ENCODE measurements around the gene MRPL57.
"Not testable (repeated sequence)": the region's sequence is repeated elsewhere in the genome, so short reads cannot be mapped to it uniquely, and the experiment has no call there.

MRPL57 gene

GRCh38 chr13:21176215-21176981 lies at the start of gene MRPL57, which contains the start of gene SKA3:
Gene MRPL57 (plus strand): TSS chr13:21176658. CDS start chr13:21176917, 259 bp downstream.
Gene SKA3 (minus strand): TSS chr13:21176552. CDS start chr13:21176477, 75 bp downstream.
- DNase-seq (ENCODE audit: low read depth in 2 of 2, low spot score in 1 of 2), result peak; percentile 80 to 89

GRCh38 chr13:21130116-21130515 lies 46.3 kb upstream of the MRPL57 start:
- DNase-seq (ENCODE audit: low read depth in 2 of 2, low spot score in 1 of 2), result no peak

- DNase-seq (ENCODE audit: low read depth in 2 of 2, low spot score in 1 of 2), result no peak
Observed at GRCh38 chr13:21133077-21133476, 43.4 kb upstream of the MRPL57 start.

GRCh38 chr13:21134475-21134874 lies 42.0 kb upstream of the MRPL57 start:
- no peak for DNase-seq (ENCODE audit: low read depth in 2 of 2, low spot score in 1 of 2)

GRCh38 chr13:21135833-21136232 lies 40.6 kb upstream of the MRPL57 start:
- not testable (repeated sequence) for DNase-seq (ENCODE audit: low read depth in 2 of 2, low spot score in 1 of 2)

- DNase-seq (ENCODE audit: low read depth in 2 of 2, low spot score in 1 of 2), result no peak
Observed at GRCh38 chr13:21137696-21138095, 38.8 kb upstream of the MRPL57 start.

- no peak for DNase-seq (ENCODE audit: low read depth in 2 of 2, low spot score in 1 of 2)
Observed at GRCh38 chr13:21138561-21138960, 37.9 kb upstream of the MRPL57 start.

GRCh38 chr13:21139374-21139773 lies 37.1 kb upstream of the MRPL57 start:
- DNase-seq (ENCODE audit: low read depth in 2 of 2, low spot score in 1 of 2), result no peak

- no peak for DNase-seq (ENCODE audit: low read depth in 2 of 2, low spot score in 1 of 2)
Observed at GRCh38 chr13:21142766-21143165, 33.7 kb upstream of the MRPL57 start.

GRCh38 chr13:21147827-21148226 lies 28.6 kb upstream of the MRPL57 start:
- DNase-seq (ENCODE audit: low read depth in 2 of 2, low spot score in 1 of 2), result no peak

GRCh38 chr13:21148557-21149258 lies 27.8 kb upstream of the MRPL57 start:
- no peak for DNase-seq (ENCODE audit: low read depth in 2 of 2, low spot score in 1 of 2)

GRCh38 chr13:21149568-21149967 lies 26.9 kb upstream of the MRPL57 start:
- DNase-seq (ENCODE audit: low read depth in 2 of 2, low spot score in 1 of 2), result no peak

- no peak for DNase-seq (ENCODE audit: low read depth in 2 of 2, low spot score in 1 of 2)
Observed at GRCh38 chr13:21150013-21150412, 26.4 kb upstream of the MRPL57 start.

- no peak for DNase-seq (ENCODE audit: low read depth in 2 of 2, low spot score in 1 of 2)
Observed at GRCh38 chr13:21152251-21152899, 24.1 kb upstream of the MRPL57 start.

GRCh38 chr13:21164631-21165030 lies 11.8 kb upstream of the MRPL57 start:
- no peak for DNase-seq (ENCODE audit: low read depth in 2 of 2, low spot score in 1 of 2)

GRCh38 chr13:21165606-21166005 lies 10.9 kb upstream of the MRPL57 start:
- not testable (repeated sequence) for DNase-seq (ENCODE audit: low read depth in 2 of 2, low spot score in 1 of 2)

- DNase-seq (ENCODE audit: low read depth in 2 of 2, low spot score in 1 of 2), result no peak
Observed at GRCh38 chr13:21171420-21171819, 5.0 kb upstream of the MRPL57 start.

- not testable (repeated sequence) for DNase-seq (ENCODE audit: low read depth in 2 of 2, low spot score in 1 of 2)
Observed at GRCh38 chr13:21173767-21174166, 2.7 kb upstream of the MRPL57 start.

- no peak for DNase-seq (ENCODE audit: low read depth in 2 of 2, low spot score in 1 of 2)
Observed at GRCh38 chr13:21175656-21176214, 723 bp upstream of the MRPL57 start.

GRCh38 chr13:21176982-21177284 lies 475 bp downstream of the MRPL57 start:
- no peak for DNase-seq (ENCODE audit: low read depth in 2 of 2, low spot score in 1 of 2)

- no peak for DNase-seq (ENCODE audit: low read depth in 2 of 2, low spot score in 1 of 2)
Observed at GRCh38 chr13:21181671-21182070, 5.2 kb downstream of the MRPL57 start.

- not testable (repeated sequence) for DNase-seq (ENCODE audit: low read depth in 2 of 2, low spot score in 1 of 2)
Observed at GRCh38 chr13:21186410-21186809, 10.0 kb downstream of the MRPL57 start.
